HG03442 (cell line): ENCODE measurements around the gene CAD.
"Not testable (repeated sequence)": the region's sequence is repeated elsewhere in the genome, so short reads cannot be mapped to it uniquely, and the experiment has no call there.

Experiments used
- ATAC-seq: cut with Tn5 transposase; IDR thresholded peaks from one replicate; pipeline ENCODE4 v1.9.1; 2021; ENCODE audit warnings: mild to moderate bottlenecking, moderate library complexity; ENCODE audit not compliant: unreplicated experiment

CAD gene

DNA sequence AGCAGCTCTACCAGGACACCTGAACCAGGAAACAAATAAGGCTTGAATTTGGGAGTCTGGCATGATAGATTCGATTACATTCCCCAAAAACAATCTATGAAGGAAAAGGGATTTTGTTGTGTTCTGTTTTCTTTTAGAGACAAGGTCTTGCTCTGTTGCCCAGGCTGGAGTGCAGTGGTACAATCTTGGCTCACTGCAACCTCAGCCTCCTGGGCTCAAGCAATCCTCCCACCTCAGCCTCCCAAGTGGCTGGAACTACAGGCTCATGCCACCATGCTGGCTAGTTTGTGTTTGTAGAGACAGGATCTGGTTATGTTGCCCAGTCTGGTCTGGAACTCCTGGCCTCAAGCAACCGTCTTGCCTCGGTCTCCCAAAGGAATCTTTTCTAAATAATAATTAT, 19.1 kb upstream of the CAD start:
- ATAC-seq = not testable (repeated sequence)

GRCh38 chr2:27198627-27199026, 18.5 kb upstream of the CAD start:
- ATAC-seq = no peak

DNA sequence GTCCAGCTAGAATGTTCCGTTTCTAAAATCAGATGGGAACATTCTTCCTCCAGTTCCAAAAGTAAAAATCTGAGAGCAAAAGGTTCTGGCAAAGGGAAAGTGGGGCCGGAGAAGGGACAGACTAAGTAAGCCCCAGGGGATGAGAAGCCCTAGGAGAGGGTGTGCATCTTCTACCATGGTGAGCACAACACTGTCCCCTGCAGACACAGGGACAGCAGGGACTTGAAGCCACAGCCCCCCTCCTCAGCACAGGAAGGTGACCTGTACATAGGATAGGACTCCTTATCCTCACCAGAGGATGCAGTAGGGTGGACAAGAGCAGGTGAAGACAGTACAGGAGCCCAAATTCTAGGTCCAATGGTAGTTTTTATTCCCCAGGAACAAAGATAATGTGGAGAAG, 17.9 kb upstream of the CAD start:
- ATAC-seq = no peak

DNA sequence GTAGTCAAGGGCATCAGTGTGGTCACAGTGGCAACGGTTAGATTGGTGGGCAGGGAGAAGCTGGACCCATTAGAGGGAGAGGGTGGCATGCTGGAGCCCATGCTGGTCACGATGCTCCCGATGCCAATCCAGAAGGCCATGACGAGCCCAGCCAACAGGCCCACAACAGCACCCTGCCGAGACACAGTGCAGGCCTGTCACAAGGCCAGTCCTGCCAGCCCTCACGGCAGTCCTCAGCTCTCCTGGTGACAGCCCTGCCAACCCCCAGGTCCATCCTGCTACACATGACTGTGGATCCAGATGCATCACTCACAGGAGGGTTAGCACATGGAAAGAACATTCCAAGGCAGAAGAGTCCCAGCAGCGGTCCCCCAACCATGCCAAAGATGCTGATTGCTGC, 15.5 kb upstream of the CAD start:
- no peak for ATAC-seq

DNA sequence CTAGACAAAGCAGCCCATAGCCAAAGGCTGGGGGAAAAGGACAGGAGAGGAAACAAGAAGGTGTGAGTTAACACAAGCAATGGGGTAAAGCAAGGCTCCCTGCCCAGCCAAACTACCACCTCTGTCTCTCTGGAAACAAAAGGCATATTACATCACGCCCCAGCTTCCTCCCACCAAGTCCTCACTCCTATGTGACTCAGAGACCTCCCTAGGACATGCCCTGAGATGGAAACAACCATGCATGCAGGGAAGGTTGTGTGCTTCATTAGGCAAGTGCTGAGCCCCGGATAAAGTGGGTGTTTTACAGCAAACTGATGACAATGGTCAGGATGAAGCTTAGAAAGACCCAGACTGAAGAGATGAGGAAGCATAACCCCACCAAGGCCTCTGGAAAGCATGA, 14.3 kb upstream of the CAD start:
- ATAC-seq = no peak

- ATAC-seq = no peak
These were observed 13.4 kb upstream of the CAD start for GRCh38 chr2:27203741-27204140.

DNA sequence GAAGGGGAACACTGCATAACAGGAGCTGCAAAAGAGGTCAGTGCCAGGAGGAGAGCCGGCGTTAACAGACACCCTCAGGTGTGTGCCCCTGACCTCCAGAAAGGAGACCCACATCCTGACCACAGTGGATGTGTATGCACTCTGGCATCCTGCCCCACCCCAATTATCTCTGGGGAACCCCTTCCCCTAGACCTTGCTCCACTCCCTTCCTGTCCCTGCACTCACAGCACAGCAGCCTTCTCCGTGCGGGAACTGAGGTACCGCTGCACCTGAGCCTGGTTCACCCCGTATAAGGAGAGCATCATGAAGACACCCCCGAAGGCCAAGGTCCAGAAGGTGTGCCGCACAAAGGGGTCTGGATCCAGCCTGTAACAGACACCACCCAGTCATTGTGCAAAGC, 12.6 kb upstream of the CAD start:
- no peak for ATAC-seq

GRCh38 chr2:27205206-27205605, 12.0 kb upstream of the CAD start:
- ATAC-seq = no peak

DNA sequence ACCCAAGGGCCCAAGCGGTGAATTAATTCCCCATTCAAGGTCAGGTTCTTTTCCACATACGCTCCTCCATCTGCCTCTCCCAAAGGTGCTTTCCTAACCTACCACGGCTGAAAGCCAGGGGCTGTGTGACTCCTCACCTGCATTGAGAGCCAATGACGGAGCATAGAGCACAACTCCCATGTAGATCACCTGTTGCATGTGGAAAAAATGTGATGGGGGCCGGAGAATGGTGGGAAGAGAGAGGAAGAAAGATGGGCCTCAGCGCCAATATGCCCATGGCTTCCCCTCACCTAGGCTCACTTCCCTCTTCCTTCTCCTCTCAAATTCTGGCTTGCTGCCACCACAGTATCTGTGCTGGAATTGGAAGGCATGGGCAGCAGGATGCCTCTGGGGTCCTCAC, 10.8 kb upstream of the CAD start:
- no peak for ATAC-seq

DNA sequence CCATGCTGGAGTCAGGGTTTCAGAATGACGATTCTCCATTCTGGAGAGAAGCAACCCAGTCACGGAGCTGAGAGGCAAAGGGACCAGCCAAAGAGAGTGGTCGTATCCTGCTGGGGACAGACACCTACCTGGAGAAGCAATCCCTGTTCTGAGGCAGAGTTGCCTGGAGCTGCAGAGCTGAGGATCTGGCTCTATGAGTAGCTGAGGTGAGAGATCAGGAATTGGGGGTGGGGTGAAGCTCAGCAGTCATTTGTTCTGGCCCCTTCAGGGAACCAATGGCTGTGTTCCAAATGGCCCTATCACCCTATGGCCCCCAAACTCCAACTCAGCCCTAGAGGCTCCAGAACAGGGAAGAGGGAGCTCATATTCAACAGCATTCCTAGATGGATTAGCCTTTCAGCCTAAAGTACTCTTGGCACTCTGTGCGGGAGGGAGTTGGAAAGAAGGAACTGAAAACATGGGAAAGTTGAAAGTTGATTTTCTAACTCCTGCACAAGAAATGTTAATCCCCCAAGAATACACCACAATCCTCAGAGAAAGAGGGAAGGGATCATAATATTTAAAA, 8.6 kb upstream of the CAD start:
- ATAC-seq = no peak

DNA sequence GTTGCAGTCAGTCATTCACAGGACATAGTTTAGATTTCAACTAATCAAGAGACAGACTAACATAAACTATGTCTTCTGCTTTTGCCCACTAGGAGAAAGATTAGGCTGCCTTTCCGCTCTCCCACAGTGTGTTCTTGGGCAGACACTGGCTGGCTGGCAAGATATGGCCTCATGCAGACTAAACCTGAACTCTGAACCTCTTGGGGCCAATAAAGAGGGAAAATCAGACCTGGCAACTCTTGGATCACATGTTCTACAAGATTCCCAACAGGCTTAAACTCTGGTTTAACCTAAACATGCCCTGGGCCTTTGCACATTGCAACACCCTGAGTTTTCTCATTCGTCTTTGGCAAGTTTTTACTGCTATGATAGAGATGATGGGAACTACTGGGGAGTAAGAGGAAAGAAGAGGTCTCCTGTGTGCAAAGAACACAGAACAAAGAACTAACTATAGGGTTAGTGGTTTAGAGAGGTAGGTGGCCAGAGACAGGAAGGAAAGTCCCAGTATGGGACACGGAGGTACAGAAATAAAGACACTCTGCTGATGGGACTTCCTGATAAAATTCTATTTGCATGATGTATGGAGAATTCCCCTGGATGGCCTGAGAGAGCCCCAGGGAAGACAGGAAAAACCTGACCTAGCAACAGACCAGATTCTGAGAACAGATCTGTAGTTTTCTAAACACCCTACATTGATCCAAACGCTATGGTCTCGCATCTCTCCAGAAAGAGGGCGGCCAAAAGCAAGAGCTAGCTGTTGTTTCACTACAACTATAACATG, 7.4 kb upstream of the CAD start:
- no peak for ATAC-seq

DNA sequence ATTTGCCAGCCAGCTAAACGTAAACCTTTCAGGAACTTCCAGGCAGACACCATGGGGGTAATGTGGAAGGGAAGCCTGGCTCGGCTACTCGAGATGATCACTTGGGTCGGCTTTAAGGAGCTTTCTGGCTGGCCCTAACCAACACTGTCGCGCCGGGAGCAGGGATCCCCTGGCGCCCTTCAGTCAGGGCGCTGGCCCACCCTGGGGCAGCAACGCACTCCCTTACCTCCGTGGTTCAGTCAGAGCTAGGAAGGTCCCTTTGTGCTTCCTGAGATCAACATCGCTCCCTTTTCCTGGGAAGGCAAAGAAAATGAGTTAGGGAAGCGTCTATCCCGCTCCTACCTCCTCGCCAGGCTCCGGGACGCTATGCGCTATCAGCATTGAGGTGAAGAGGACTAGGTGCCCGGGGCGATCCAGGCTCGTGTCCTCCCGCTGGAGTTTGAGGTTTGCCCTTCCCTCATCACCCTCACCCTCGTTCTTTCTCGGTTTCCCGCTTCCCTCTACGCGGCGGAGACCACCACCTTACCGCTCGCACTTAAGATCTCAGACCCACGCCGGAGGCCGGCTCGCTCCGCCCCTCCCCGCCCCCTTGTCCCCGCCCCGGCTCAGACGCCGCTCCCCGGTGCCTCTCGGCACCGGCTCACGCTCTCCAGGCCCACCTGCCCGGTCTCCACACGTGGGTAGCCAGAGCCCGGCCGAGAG, 5.8 kb upstream of the CAD start:
- ATAC-seq = peak; percentile 8

DNA sequence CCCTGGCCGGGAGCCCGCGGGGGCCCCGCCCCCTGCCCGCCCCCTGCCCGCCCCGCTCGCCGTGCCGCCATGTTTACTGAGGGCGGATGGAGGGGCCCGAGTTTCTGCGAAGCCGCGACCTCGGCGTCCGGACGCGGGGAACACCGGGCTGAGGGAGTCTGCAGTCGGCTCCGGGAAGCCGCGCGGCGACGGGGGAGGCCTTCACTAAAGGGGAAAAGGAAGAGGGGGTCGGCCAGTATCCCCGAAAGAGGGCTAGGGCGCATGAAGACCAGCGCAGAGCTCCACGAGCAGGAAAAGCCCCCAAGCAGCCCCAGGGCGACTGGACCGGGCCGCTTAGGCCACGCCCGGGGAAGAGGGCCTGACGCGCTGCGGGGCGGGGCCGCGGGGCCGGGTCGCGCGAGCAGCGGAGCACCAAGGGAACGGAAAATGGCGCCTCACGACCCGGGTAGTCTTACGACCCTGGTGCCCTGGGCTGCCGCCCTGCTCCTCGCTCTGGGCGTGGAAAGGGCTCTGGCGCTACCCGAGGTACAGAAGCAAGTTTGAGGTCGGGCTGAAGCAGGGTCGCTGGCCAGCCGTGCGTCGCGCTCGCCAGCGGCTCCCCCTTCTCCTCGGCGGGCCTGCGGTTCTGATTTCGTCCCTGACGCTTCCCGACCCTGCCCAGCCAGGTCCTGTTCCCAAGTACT, 5.1 kb upstream of the CAD start, which contains the start of the genes ATRAID and SLC5A6:
Gene ATRAID, plus strand, starts transcription at position 99 of the 683 bp plus-strand sequence. Its CDS starts 328 bp downstream, at position 427.
Gene SLC5A6, minus strand, starts transcription at position 326 of the 683 bp plus-strand sequence. CDS start 4,618 bp downstream, outside the sequence.
- ATAC-seq = peak; percentile 72

DNA sequence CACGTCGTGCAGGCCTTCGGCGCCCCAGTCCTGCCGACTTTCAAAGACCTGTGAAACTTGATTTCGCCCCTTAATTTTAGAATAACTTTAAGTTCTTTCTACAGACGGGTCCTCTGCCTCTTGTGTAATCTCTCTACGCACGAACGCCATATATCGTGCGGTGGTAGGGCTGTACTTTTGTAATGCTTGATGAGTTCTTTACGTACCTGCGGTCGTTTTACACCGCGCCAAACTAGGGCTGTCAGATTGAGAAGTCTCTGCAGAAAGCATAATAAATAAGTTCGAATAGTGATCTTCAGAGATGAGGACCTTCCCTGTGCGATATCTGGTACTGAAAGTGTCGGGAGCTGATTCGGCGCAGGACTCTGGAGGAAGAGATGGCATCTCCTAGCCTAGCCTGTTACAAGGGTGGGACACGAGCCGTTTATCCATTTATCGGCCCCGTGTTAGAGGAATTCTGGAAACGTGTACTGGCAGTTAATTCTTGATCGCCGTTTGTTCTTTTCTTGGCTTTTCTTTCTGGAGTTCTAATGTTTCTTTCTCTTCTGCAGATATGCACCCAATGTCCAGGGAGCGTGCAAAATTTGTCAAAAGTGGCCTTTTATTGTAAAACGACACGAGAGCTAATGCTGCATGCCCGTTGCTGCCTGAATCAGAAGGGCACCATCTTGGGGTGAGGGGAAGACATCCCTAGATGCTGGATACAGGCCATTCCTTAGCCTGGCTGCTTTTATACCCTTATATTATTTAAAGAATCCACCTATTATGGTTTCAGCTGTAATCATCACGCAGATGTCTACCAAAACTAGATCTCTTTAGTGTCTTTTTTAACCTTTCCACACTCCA, 4.3 kb upstream of the CAD start:
- ATAC-seq = no peak

DNA sequence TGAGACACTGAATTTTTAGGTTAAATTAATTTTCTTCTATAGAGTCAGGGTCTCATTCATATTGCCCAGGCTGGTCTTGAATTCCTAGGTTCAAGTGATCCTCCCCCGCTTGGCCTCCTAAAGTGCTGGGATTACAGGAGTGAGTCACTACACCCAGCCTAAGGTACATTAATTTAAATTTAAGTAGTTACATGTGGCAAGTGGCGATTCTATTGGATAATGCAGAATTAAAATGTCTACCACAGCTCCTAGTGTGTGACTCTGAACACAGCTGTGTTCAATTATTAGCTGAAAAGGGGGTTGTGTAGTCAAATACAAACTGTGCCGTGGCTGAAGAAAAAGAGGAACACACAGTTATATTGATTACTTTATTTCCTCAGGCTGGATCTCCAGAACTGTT, 2.2 kb upstream of the CAD start:
- ATAC-seq = no peak

- no peak for ATAC-seq
These were observed 592 bp upstream of the CAD start for GRCh38 chr2:27216416-27217137.

GRCh38 chr2:27218614-27219013, 1.4 kb downstream of the CAD start:
- no peak for ATAC-seq

DNA sequence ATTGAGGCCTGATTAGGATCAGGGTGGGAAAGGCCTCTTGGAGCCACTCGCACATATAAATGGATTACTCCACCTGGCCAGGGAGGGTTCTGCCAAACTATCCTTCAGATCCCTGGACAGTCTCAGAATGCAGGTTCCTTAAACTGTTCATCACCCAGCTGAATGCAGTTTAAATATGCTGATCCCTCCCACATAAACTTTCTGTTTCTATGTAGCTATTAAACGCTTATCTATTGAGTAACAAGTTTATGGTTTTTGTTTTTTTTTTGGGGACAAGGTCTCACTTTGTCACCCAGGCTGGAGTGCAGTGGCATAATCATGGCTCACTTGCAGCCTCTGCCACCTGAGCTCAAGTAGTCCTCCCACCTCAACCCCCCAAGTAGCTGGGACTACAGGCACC, 1.9 kb downstream of the CAD start:
- no peak for ATAC-seq

DNA sequence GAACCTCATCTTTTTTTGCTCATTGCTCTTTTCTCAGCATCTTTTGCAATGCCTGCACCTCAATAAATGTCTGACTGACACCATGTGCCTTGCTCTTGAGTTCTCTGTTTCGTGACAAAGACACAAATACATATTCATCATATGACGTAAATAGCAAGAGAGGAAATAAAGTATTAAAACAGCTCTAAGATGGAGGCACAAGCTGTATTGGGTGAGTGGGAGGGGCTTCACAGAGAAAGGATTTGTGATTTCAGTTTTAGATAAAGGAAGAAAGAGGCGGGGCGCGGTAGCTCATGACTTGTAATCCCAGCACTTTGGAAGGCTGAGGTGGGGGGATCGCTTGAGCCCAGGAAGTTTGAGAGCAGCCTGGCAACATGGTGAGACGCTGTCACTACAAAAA, 2.9 kb downstream of the CAD start:
- ATAC-seq = no peak

DNA sequence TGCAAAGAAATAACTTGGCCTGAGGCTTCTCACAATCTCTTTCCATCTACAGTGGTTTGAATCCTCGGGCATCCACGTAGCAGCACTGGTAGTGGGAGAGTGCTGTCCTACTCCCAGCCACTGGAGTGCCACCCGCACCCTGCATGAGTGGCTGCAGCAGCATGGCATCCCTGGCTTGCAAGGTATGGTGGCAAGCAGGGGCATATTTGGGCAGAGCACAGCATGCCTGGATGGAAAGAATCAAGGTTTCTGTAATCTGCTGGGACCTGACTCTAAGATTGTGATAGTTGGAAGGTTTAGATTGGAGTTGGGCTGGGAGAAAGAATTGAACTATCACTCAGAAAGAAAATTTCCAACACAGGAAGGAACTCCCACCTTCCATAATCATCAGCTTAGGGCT, 4.0 kb downstream of the CAD start:
- no peak for ATAC-seq
